Activated CD4-positive, alpha-beta T cell treated with anti-CD3 and anti-CD28 coated beads for 1 hour (primary cell): ENCODE data around the gene LHX8.
"Not testable (repeated sequence)": the region's sequence is repeated elsewhere in the genome, so short reads cannot be mapped to it uniquely, and the experiment has no call there.

Source experiments
- DNase-seq: peaks from one replicate; pipeline ENCODE4 v3.0.0-alpha.2; 2020

LHX8 gene

GRCh38 chr1:75133750-75134646, at the start of gene LHX8:
Gene LHX8, plus strand, starts transcription at chr1:75134388. Its CDS starts 2,227 bp downstream, at chr1:75136615.
- DNase-seq, result no peak

- DNase-seq, result no peak
Observed at GRCh38 chr1:75085931-75086330, 48.3 kb upstream of the LHX8 start.

GRCh38 chr1:75087278-75087677, 46.9 kb upstream of the LHX8 start:
- no peak for DNase-seq

GRCh38 chr1:75092141-75092540, 42.0 kb upstream of the LHX8 start:
- DNase-seq, result no peak

GRCh38 chr1:75097654-75098053, 36.5 kb upstream of the LHX8 start:
- DNase-seq, result no peak

GRCh38 chr1:75099581-75099980, 34.6 kb upstream of the LHX8 start:
- no peak for DNase-seq

GRCh38 chr1:75100481-75101092, 33.6 kb upstream of the LHX8 start:
- DNase-seq, result no peak

- not testable (repeated sequence) for DNase-seq
Observed at GRCh38 chr1:75112362-75112951, 21.7 kb upstream of the LHX8 start.

- DNase-seq, result no peak
Observed at GRCh38 chr1:75115654-75116053, 18.5 kb upstream of the LHX8 start.

- no peak for DNase-seq
Observed at GRCh38 chr1:75123756-75124155, 10.4 kb upstream of the LHX8 start.

- DNase-seq, result no peak
Observed at GRCh38 chr1:75124510-75124909, 9.7 kb upstream of the LHX8 start.

- no peak for DNase-seq
Observed at GRCh38 chr1:75125161-75125726, 8.9 kb upstream of the LHX8 start.

- no peak for DNase-seq
Observed at GRCh38 chr1:75126611-75127101, 7.5 kb upstream of the LHX8 start.

GRCh38 chr1:75127916-75128717, 6.1 kb upstream of the LHX8 start:
- no peak for DNase-seq

- no peak for DNase-seq
Observed at GRCh38 chr1:75129660-75129982, 4.6 kb upstream of the LHX8 start.

GRCh38 chr1:75129983-75130789, 4.0 kb upstream of the LHX8 start:
- no peak for DNase-seq

- no peak for DNase-seq
Observed at GRCh38 chr1:75130865-75131564, 3.2 kb upstream of the LHX8 start.

- no peak for DNase-seq
Observed at GRCh38 chr1:75131565-75132241, 2.5 kb upstream of the LHX8 start.

GRCh38 chr1:75132242-75132811, 1.9 kb upstream of the LHX8 start:
- DNase-seq, result no peak
